K562 (cell line): Measurements from ENCODE around the gene SIRPB2. TPM values are rescaled to one million over a fixed set of nuclear protein-coding genes. Genes with fewer than 3 reads are reported as not detected.

Experiments
- ATAC-seq: fragments of 200-7000 bp; cut with Tn5 transposase; 3 replicates; pipeline ENCODE4 v1.9.1; 2020; ENCODE audit warnings: moderate library complexity
- BruUV-seq: library from RNA; stranded (reverse); fragments of 400-500 nt; replicated peaks from 2 replicates; lab custom pipeline; 2021; lab: Mats Ljungman, UMichigan
- CTCF ChIA-PET: fragments of 300-600 bp; formaldehyde crosslinking; extraction: SDS; loops from one replicate; lab custom pipeline; 2021; ENCODE audit warnings: low intra/inter-chr PET ratio; lab: Yijun Ruan, JAX
- POLR2A ChIA-PET: fragments of 300-600, 350-650 bp; sonication (Branson Sonifier 250); formaldehyde crosslinking; extraction: SDS; loops from one replicate; lab custom pipeline; 2021; ENCODE audit warnings: antibody characterized with exemption, inconsistent platforms; lab: Yijun Ruan, JAX
- DNase-seq, 4 experiments: peaks; one replicate each; pipeline versions ENCODE4 v3.0.0 to v3.0.0-alpha.2; 2011 to 2018; ENCODE audit warnings: low spot score in 3 of 4, mixed read lengths in 3 of 4; ENCODE audit errors: extremely low read depth in 1 of 4
- FAIRE-seq: peaks from 2 replicates; lab custom pipeline; 2011; peaks lifted over from hg19 to GRCh38; lab: Jason Lieb, UNC
- H2AFZ ChIP-seq: 2 replicates; pipeline ENCODE4 v1.6.0; 2011; ENCODE audit warnings: low read depth, low read length, control low read depth, inconsistent platforms
- H3K27ac ChIP-seq: fragments of 200-600 bp; 3 replicates; pipeline ENCODE4 v1.8.0; 2011; ENCODE audit warnings: low read depth, mild to moderate bottlenecking, control low read depth, inconsistent platforms, low read length, moderate library complexity, mixed read lengths; ENCODE audit errors: extremely low read depth
- H3K27me3 ChIP-seq, 2 experiments: fragments of 300-600 bp in 1 of 2; 2 replicates in 1 of 2; 3 replicates in 1 of 2; pipeline versions ENCODE4 v1.6.0 to v1.8.0; 2011; ENCODE audit warnings: inconsistent platforms in 2 of 2, low read length in 2 of 2, mild to moderate bottlenecking in 1 of 2, mixed read lengths in 1 of 2, moderate library complexity in 1 of 2; ENCODE audit not compliant: control insufficient read depth in 2 of 2, insufficient read depth in 2 of 2
- H3K36me3 ChIP-seq: fragments of 300-600 bp; 3 replicates; pipeline ENCODE4 v1.8.0; 2011; ENCODE audit warnings: mild to moderate bottlenecking, low read length, inconsistent platforms; ENCODE audit not compliant: control insufficient read depth, insufficient read depth
- H3K4me1 ChIP-seq, 2 experiments: fragments of 200-600 bp in 1 of 2; replicated peaks in 1 of 2; 2 replicates in 1 of 2; 3 replicates in 1 of 2; pipeline versions ENCODE4 v1.5.1 to v1.8.0; 2011; ENCODE audit warnings: inconsistent platforms in 2 of 2, low read length in 2 of 2, mild to moderate bottlenecking in 1 of 2, mixed read lengths in 1 of 2, moderate library complexity in 1 of 2; ENCODE audit not compliant: control insufficient read depth in 2 of 2, insufficient read depth in 2 of 2
- H3K4me2 ChIP-seq: 2 replicates; pipeline ENCODE4 v1.6.1; 2011; ENCODE audit warnings: low read length, control low read depth, inconsistent platforms, mixed read lengths; ENCODE audit not compliant: insufficient read depth
- H3K4me3 ChIP-seq: fragments of 200-600 bp; sonication (generic), shearing (Covaris generic); 2 replicates; pipeline ENCODE4 v1.5.1; 2016; ENCODE audit warnings: control low read depth, inconsistent platforms
- H3K79me2 ChIP-seq: fragments of 200-600 bp; 3 replicates; pipeline ENCODE4 v1.8.0; 2011; ENCODE audit warnings: low read length, inconsistent platforms; ENCODE audit not compliant: control insufficient read depth, insufficient read depth
- H3K9ac ChIP-seq, 2 experiments: 2 replicates each; pipeline versions ENCODE4 v1.6.0 to v1.6.1; 2011; ENCODE audit warnings: low read depth in 2 of 2, low read length in 2 of 2, control low read depth in 1 of 2, inconsistent platforms in 1 of 2, mild to moderate bottlenecking in 1 of 2, mixed read lengths in 1 of 2; ENCODE audit not compliant: insufficient read depth in 1 of 2
- H3K9me1 ChIP-seq: one replicate; pipeline ENCODE4 v1.6.0; 2011; ENCODE audit warnings: inconsistent platforms, mild to moderate bottlenecking, low read length, moderate library complexity; ENCODE audit not compliant: control insufficient read depth, insufficient read depth
- H3K9me3 ChIP-seq: replicated peaks from 2 replicates; pipeline ENCODE4 v1.5.1; 2011; ENCODE audit warnings: low read depth, low read length, inconsistent platforms; ENCODE audit not compliant: control insufficient read depth, insufficient read depth
- H4K20me1 ChIP-seq: replicated peaks from 2 replicates; pipeline ENCODE4 v1.6.1; 2011; ENCODE audit warnings: low read length, inconsistent platforms, mixed read lengths; ENCODE audit not compliant: control insufficient read depth, insufficient read depth
- FIP1L1 ChIP-seq: fragments of 200-400 bp; formaldehyde crosslinking; IDR thresholded peaks from 2 replicates; pipeline ENCODE4 v1.6.1; 2018; ENCODE audit warnings: mild to moderate bottlenecking, low read depth, low read length; ENCODE audit not compliant: poor library complexity, severe bottlenecking
- FOXA1 ChIP-seq: fragments of 450-650 bp; IDR thresholded peaks from 2 replicates; pipeline ENCODE4 v1.6.1; 2016; ENCODE audit warnings: mild to moderate bottlenecking, borderline replicate concordance
- HDAC1 ChIP-seq, 2 experiments: fragments of 450-650 bp; IDR thresholded peaks; 2 replicates each; pipeline ENCODE4 v1.6.1; 2016 to 2017; ENCODE audit warnings: inconsistent platforms in 1 of 2, mild to moderate bottlenecking in 1 of 2, moderate library complexity in 1 of 2
- HSF4 ChIP-seq: fragments of 250-450 bp; sonication (Bioruptor Pico); IDR thresholded peaks from 2 replicates; pipeline ENCODE4 v2.1.2; 2022; ENCODE audit warnings: mild to moderate bottlenecking, moderate library complexity, borderline replicate concordance
- MEIS2 ChIP-seq: fragments of 450-650 bp; IDR thresholded peaks from 2 replicates; pipeline ENCODE4 v1.6.1; 2014; ENCODE audit warnings: mild to moderate bottlenecking; ENCODE audit not compliant: partially characterized antibody
- SP2 ChIP-seq: IDR thresholded peaks from 2 replicates; pipeline ENCODE4 v1.6.1; 2011; ENCODE audit warnings: mild to moderate bottlenecking, low read depth, low read length, moderate library complexity; ENCODE audit not compliant: poor library complexity, severe bottlenecking; ENCODE audit errors: extremely low read depth
- YBX1 ChIP-seq: fragments of 450-650 bp; IDR thresholded peaks from 2 replicates; pipeline ENCODE4 v1.7.1; 2016; ENCODE audit warnings: mild to moderate bottlenecking
- ZNF444 ChIP-seq: fragments of 250-450 bp; sonication (Bioruptor Pico); IDR thresholded peaks from 2 replicates; pipeline ENCODE4 v1.4.0; 2020; ENCODE audit warnings: mild to moderate bottlenecking, moderate library complexity
- WGBS: fragments of 100-300 bp; shearing (Covaris generic); methylation state at CpG from one replicate; pipeline ENCODE4 v1.1.6; 2016; ENCODE audit warnings: low coverage, mixed read lengths; ENCODE audit not compliant: insufficient coverage; ENCODE audit errors: missing lambda C conversion rate; 5-methylcytosine and 5-hydroxymethylcytosine counted together
- in situ Hi-C: fragments of 300-500 bp; cut with MboI; formaldehyde crosslinking; loops from 4 replicates; pipeline ENCODE4 v1.15.0; 2018; ENCODE audit warnings: inconsistent platforms, mixed read lengths
- intact Hi-C: fragments of 100-400 bp; cut with micrococcal nuclease; formaldehyde crosslinking; loops from 2 replicates; pipeline ENCODE4 v1.14.2; 2022
- polyA plus RNA-seq, 8 experiments: library from polyadenylated mRNA; depleted of rRNA in 4 of 8; stranded (reverse) in 5 of 8; unstranded in 3 of 8; fragments of >200 nt; fragmentation: Nextera tagmentation in 2 of 8; fragmentation: Illumina TruSeq in 1 of 8; extraction: Ambion mirVana in 2 of 8; extraction: Trizol in 1 of 8; gene quantifications; 2 replicates each; pipeline versions ENCODE4 v1.2.1 to v1.2.3, GENCODE V29; 2011 to 2014; ENCODE audit warnings: inconsistent platforms in 1 of 8, missing spikeins in 1 of 8
- total RNA-seq, 7 experiments: library from RNA; depleted of rRNA in 6 of 7; stranded (reverse); fragments of >200 nt in 6 of 7; fragmentation: Illumina TruSeq in 2 of 7; extraction: Trizol in 2 of 7; gene quantifications; 2 replicates each; pipeline versions ENCODE4 v1.2.1 to v1.2.3, GENCODE V29; 2011 to 2021; ENCODE audit warnings: low replicate concordance in 1 of 7
- TF ChIP-seq, protein P1 (sequence below): fragments of 250-450 bp; sonication (Bioruptor Pico); IDR thresholded peaks from 2 replicates; pipeline ENCODE4 v1.8.0; 2022; ENCODE audit warnings: moderate library complexity, mild to moderate bottlenecking, inconsistent platforms
- TF ChIP-seq, protein P2 (sequence below): sonication (generic); formaldehyde crosslinking; IDR thresholded peaks from 2 replicates; pipeline ENCODE4 v1.8.0; 2022; ENCODE audit warnings: mild to moderate bottlenecking, low read depth, missing genetic modification reagents

SIRPB2 gene
- total and polyA plus RNA-seq, 9 of the 15 experiments (the other 6 are each of a cell fraction or from before 2014, with no cell fraction given), result 0.07 TPM; not detected in 7

DNA sequence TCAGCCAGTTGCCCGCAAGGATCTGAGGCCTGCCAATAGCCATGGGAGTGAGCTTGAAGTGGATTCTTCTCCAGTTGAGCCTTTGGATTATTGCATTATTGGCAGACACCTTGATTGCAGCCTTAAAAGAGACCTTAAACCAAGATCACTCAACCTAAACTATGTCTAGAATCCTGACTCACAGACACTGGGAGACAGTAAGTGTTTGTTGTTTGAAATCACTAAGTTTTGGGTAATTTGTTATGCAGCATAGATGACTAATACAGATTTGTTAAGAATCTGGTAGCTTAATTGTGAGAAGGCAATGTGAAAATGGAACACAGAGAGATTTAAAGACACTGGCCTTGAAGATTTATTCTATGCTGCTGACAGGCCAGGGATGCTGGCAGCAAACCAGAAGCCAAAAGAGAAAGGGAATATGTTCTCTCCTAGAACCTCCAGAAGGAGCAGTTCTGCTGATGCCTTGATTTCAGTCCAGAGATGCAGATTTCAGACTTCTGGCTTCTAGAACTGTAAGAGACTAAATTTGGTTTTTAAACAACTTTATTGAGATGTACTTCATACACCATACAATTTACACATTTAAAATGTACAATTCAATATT is 48.7 kb upstream of the SIRPB2 start:
- no peak overlapping the region for H3K27ac ChIP-seq
- 0% methylated on average over 1 of the region's 1 CpG for WGBS
- H2AFZ ChIP-seq, result no peak overlapping the region
- DNase-seq (no peak), FAIRE-seq (no peak), ATAC-seq (no peak)
- no peak overlapping the region for H3K4me2 ChIP-seq
- H4K20me1 ChIP-seq, result no peaks in the 10 kb centered on the region
- H3K4me1 ChIP-seq, result no peaks in the 10 kb centered on the region; a peak in 1 of 5 replicates
- intact Hi-C loops, result no loop called here
- no peaks in the 10 kb centered on the region for H3K9me1 ChIP-seq
- POLR2A ChIA-PET, result interaction anchor here (1.3 kb wide), 1 partner anchor 10 kb away, joined by 3 read pairs; no protein-coding TSS in a partner anchor
- no TSS peak for BruUV-seq
- no peaks in the 10 kb centered on the region for H3K79me2 ChIP-seq
- H3K27me3 ChIP-seq, result no peaks in the 10 kb centered on the region
- no peaks in the 10 kb centered on the region for H3K36me3 ChIP-seq
- H3K4me3 ChIP-seq, result no peak overlapping the region
- in situ Hi-C loops, result no loop called here
- TF ChIP-seq HSF4 (CRISPR knock-in tag), result no peak
- TF ChIP-seq FOXA1, result no peak
- no peak for TF ChIP-seq FIP1L1
- TF ChIP-seq ZNF444 (CRISPR knock-in tag), result no peak
- no peak for TF ChIP-seq MEIS2
- TF ChIP-seq, protein P1, sequence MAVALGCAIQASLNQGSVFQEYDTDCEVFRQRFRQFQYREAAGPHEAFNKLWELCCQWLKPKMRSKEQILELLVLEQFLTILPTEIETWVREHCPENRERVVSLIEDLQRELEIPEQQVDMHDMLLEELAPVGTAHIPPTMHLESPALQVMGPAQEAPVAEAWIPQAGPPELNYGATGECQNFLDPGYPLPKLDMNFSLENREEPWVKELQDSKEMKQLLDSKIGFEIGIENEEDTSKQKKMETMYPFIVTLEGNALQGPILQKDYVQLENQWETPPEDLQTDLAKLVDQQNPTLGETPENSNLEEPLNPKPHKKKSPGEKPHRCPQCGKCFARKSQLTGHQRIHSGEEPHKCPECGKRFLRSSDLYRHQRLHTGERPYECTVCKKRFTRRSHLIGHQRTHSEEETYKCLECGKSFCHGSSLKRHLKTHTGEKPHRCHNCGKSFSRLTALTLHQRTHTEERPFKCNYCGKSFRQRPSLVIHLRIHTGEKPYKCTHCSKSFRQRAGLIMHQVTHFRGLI (CRISPR knock-in tag), result no peak
- no peak for TF ChIP-seq HDAC1 (IDR thresholded peaks at IDR 0.05)
- TF ChIP-seq YBX1, result no peak
- TF ChIP-seq SP2, result no peak
- TF ChIP-seq, protein P2, sequence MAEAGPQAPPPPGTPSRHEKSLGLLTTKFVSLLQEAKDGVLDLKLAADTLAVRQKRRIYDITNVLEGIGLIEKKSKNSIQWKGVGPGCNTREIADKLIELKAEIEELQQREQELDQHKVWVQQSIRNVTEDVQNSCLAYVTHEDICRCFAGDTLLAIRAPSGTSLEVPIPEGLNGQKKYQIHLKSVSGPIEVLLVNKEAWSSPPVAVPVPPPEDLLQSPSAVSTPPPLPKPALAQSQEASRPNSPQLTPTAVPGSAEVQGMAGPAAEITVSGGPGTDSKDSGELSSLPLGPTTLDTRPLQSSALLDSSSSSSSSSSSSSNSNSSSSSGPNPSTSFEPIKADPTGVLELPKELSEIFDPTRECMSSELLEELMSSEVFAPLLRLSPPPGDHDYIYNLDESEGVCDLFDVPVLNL (CRISPR knock-in tag), result no peak
- CTCF ChIA-PET, result no interaction called here
- H3K9ac ChIP-seq, result no peak overlapping the region
- H3K9me3 ChIP-seq, result no peaks in the 10 kb centered on the region
